Neural progenitor cell (in vitro differentiated cells): Measurements from ENCODE around the gene ITPK1. TPM values are rescaled to one million over a fixed set of nuclear protein-coding genes. Genes with fewer than 3 reads are reported as not detected.

Source experiments
- DNase-seq: peaks from one replicate; pipeline ENCODE4 v3.0.0-alpha.2; 2016; ENCODE audit warnings: low spot score
- H2AFZ ChIP-seq: fragments of 200-600 bp; sonication (generic); replicated peaks from 2 replicates; pipeline ENCODE4 v1.6.1; 2016; ENCODE audit warnings: antibody characterized with exemption
- H3F3A ChIP-seq: fragments of 200-600 bp; sonication (generic); 2 replicates; pipeline ENCODE4 v1.6.1; 2016; ENCODE audit warnings: antibody characterized with exemption, low read depth
- H3K27ac ChIP-seq: fragments of 200-600 bp; sonication (generic); 2 replicates; pipeline ENCODE4 v1.5.1; 2016; ENCODE audit warnings: mild to moderate bottlenecking
- H3K27me3 ChIP-seq: fragments of 200-600 bp; sonication (generic); 2 replicates; pipeline ENCODE4 v1.6.1; 2016; ENCODE audit warnings: mild to moderate bottlenecking, moderate library complexity
- H3K36me3 ChIP-seq: fragments of 200-600 bp; sonication (generic); 2 replicates; pipeline ENCODE4 v1.5.1; 2016
- H3K4me1 ChIP-seq: fragments of 200-600 bp; sonication (generic); 2 replicates; pipeline ENCODE4 v1.6.1; 2016; ENCODE audit warnings: mixed run types
- H3K4me2 ChIP-seq: fragments of 200-600 bp; sonication (generic); 2 replicates; pipeline ENCODE4 v1.6.1; 2016
- H3K4me3 ChIP-seq: fragments of 200-600 bp; sonication (generic); 2 replicates; pipeline ENCODE4 v1.5.1; 2016
- H3K79me2 ChIP-seq: fragments of 200-600 bp; sonication (generic); 2 replicates; pipeline ENCODE4 v1.6.1; 2016; ENCODE audit warnings: low read depth
- H3K9ac ChIP-seq: fragments of 200-600 bp; sonication (generic); 2 replicates; pipeline ENCODE4 v1.6.1; 2016
- H3K9me3 ChIP-seq: fragments of 200-600 bp; sonication (generic); 2 replicates; pipeline ENCODE4 v1.5.1; 2016; ENCODE audit warnings: low read depth
- H4K20me1 ChIP-seq: fragments of 200-600 bp; sonication (generic); 2 replicates; pipeline ENCODE4 v1.6.1; 2016; ENCODE audit warnings: low read depth
- H3K27ac Mint-ChIP-seq: 3 replicates; pipeline ENCODE4 v1.8.0; 2021; ENCODE audit warnings: mixed read lengths
- H3K27me3 Mint-ChIP-seq: 2 replicates; pipeline ENCODE4 v1.8.0; 2022; ENCODE audit warnings: low read depth, mild to moderate bottlenecking, inconsistent platforms, moderate library complexity, mixed read lengths; ENCODE audit not compliant: insufficient read depth
- H3K36me3 Mint-ChIP-seq: 3 replicates; pipeline ENCODE4 v1.8.0; 2021; ENCODE audit warnings: mixed read lengths
- H3K4me1 Mint-ChIP-seq: 3 replicates; pipeline ENCODE4 v1.8.0; 2021; ENCODE audit warnings: mixed read lengths
- H3K4me3 Mint-ChIP-seq: 3 replicates; pipeline ENCODE4 v1.8.0; 2021; ENCODE audit warnings: mild to moderate bottlenecking, moderate library complexity, mixed read lengths
- H3K9me3 Mint-ChIP-seq: 3 replicates; pipeline ENCODE4 v1.8.0; 2020; ENCODE audit warnings: mixed read lengths
- CTCF ChIP-seq: fragments of 200-600 bp; sonication (generic); IDR thresholded peaks from 2 replicates; pipeline ENCODE4 v1.5.1; 2017; ENCODE audit warnings: antibody characterized with exemption, mild to moderate bottlenecking
- EZH2 ChIP-seq: fragments of 200-600 bp; sonication (generic); IDR thresholded peaks from 2 replicates; pipeline ENCODE4 v1.6.1; 2017; ENCODE audit warnings: antibody characterized with exemption, mild to moderate bottlenecking, moderate library complexity
- EZH2phosphoT487 ChIP-seq: fragments of 200-600 bp; sonication (generic); IDR thresholded peaks from 2 replicates; pipeline ENCODE4 v1.6.1; 2017; ENCODE audit warnings: antibody characterized with exemption
- total RNA-seq: library from RNA; depleted of rRNA; stranded (reverse); fragments of >200 nt; gene quantifications from 2 replicates; pipeline ENCODE4 v1.2.3, GENCODE V29; 2015; ENCODE audit warnings: low replicate concordance

The ITPK1 gene
- total RNA-seq, 1 donor from 2014 or later: 25.8 TPM

- Histone ChIP-seq H3K27ac (no peak overlapping the region), H3K4me1 (no peaks in the 10 kb centered on the region)
- H3K36me3 Mint-ChIP-seq: peaks cover 2% of the 10 kb centered on the region
Measured at GRCh38 chr14:92945544-92945943, 170.2 kb downstream of the ITPK1 start.

GRCh38 chr14:92944976-92945375 lies 170.7 kb downstream of the ITPK1 start:
- Histone ChIP-seq H3K27ac (no peak overlapping the region), H3K4me3 (no peak overlapping the region), H3K27me3 (no peaks in the 10 kb centered on the region), H3K4me1 (no peaks in the 10 kb centered on the region), H3K4me2 (no peak overlapping the region), H3K36me3 (no peaks in the 10 kb centered on the region), H3K9me3 (no peaks in the 10 kb centered on the region), H3F3A (no peaks in the 10 kb centered on the region), H2AFZ (no peak overlapping the region), H3K79me2 (no peaks in the 10 kb centered on the region), H4K20me1 (no peaks in the 10 kb centered on the region), H3K9ac (no peak overlapping the region)
- TF ChIP-seq EZH2phosphoT487 (no peak), EZH2 (no peak), CTCF (no peak)
- peak overlapping the region; percentile 4 for H3K4me3 Mint-ChIP-seq
- H3K36me3 Mint-ChIP-seq: peaks cover 2% of the 10 kb centered on the region
- H3K27me3 Mint-ChIP-seq: peaks cover 9% of the 10 kb centered on the region
- no peaks in the 10 kb centered on the region for H3K9me3 Mint-ChIP-seq
- no peaks in the 10 kb centered on the region for H3K4me1 Mint-ChIP-seq
- H3K27ac Mint-ChIP-seq: peak overlapping the region; percentile 78
- no peak for DNase-seq

More at GRCh38 chr14:92945544-92945943, 170.2 kb downstream of the ITPK1 start:
- H3K27me3 ChIP-seq: no peaks in the 10 kb centered on the region
- H3K4me2 ChIP-seq: no peak overlapping the region
- no peaks in the 10 kb centered on the region for H4K20me1 ChIP-seq
- Mint-ChIP-seq H3K27me3 (peaks cover 7% of the 10 kb centered on the region), H3K4me1 (no peaks in the 10 kb centered on the region), H3K9me3 (no peaks in the 10 kb centered on the region), H3K27ac (no peak overlapping the region), H3K4me3 (no peak overlapping the region)
- no peak overlapping the region for H2AFZ ChIP-seq
- no peaks in the 10 kb centered on the region for H3F3A ChIP-seq
- no peak overlapping the region for H3K4me3 ChIP-seq
- no peaks in the 10 kb centered on the region for H3K9me3 ChIP-seq
- H3K36me3 ChIP-seq: no peaks in the 10 kb centered on the region
- H3K9ac ChIP-seq: no peak overlapping the region
- TF ChIP-seq CTCF (no peak), EZH2 (no peak), EZH2phosphoT487 (no peak)
- no peaks in the 10 kb centered on the region for H3K79me2 ChIP-seq
- DNase-seq: no peak

- no peak overlapping the region for H3K4me3 Mint-ChIP-seq
- H3K36me3 Mint-ChIP-seq: peaks cover 2% of the 10 kb centered on the region
- H3K27ac ChIP-seq: no peak overlapping the region
- no peak for DNase-seq
- TF ChIP-seq CTCF (no peak), EZH2phosphoT487 (no peak), EZH2 (no peak)
- H3K9me3 ChIP-seq: no peaks in the 10 kb centered on the region
- H3K79me2 ChIP-seq: no peaks in the 10 kb centered on the region
- no peaks in the 10 kb centered on the region for H3K9me3 Mint-ChIP-seq
- peaks cover 9% of the 10 kb centered on the region for H3K27me3 Mint-ChIP-seq
- no peak overlapping the region for H2AFZ ChIP-seq
- H3K27ac Mint-ChIP-seq: no peak overlapping the region
- no peaks in the 10 kb centered on the region for H3K4me1 Mint-ChIP-seq
- H3K4me3 ChIP-seq: no peak overlapping the region
- H4K20me1 ChIP-seq: no peaks in the 10 kb centered on the region
- H3K27me3 ChIP-seq: no peaks in the 10 kb centered on the region
- H3K36me3 ChIP-seq: no peaks in the 10 kb centered on the region
- no peak overlapping the region for H3K9ac ChIP-seq
- no peaks in the 10 kb centered on the region for H3K4me1 ChIP-seq
- H3K4me2 ChIP-seq: no peak overlapping the region
- no peaks in the 10 kb centered on the region for H3F3A ChIP-seq
Measured at GRCh38 chr14:92943855-92944570, 171.7 kb downstream of the ITPK1 start.
